ENCODE data around the gene CACNB4. TPM values are rescaled to one million over a fixed set of nuclear protein-coding genes. Genes with fewer than 3 reads are reported as not detected.

Gene CACNB4
- total RNA-seq, 1 experiment from 2014 or later = 2.0 TPM

- Histone ChIP-seq H3K9me3 (ENCODE audit: control insufficient read depth in 1 of 2, insufficient read depth in 1 of 2, low read depth in 1 of 2, low read length in 2 of 2) (no peaks in the 10 kb centered on the region), H3K4me3 (replicated peaks in 1 of 2; ENCODE audit: low read depth in 1 of 2, low read length in 2 of 2) (no peak overlapping the region), H3K36me3 (ENCODE audit: control insufficient read depth in 1 of 2, insufficient read depth in 2 of 2, low read length in 2 of 2) (no peaks in the 10 kb centered on the region), H3K27ac (ENCODE audit: low read depth, low read length) (no peak overlapping the region), H2AFZ (ENCODE audit: low read depth, low read length, poor library complexity, severe bottlenecking) (no peak overlapping the region), H3K4me2 (ENCODE audit: low read length) (no peak overlapping the region), H3K27me3 (ENCODE audit: insufficient read depth, low read length) (no peaks in the 10 kb centered on the region), H4K20me1 (ENCODE audit: insufficient read depth) (no peaks in the 10 kb centered on the region), H3K9me2 (ENCODE audit: insufficient read depth) (no peaks in the 10 kb centered on the region), H3K79me2 (ENCODE audit: insufficient read depth, low read length) (no peaks in the 10 kb centered on the region), H3K4me1 (ENCODE audit: control insufficient read depth in 1 of 2, insufficient read depth in 2 of 2, low read length in 2 of 2) (peaks cover 0 to 6% of the 10 kb centered on the region in 2 experiments; a peak in 1 of 4 replicates), H3K9ac (ENCODE audit: low read length) (no peak overlapping the region)
- no peak for ATAC-seq
- ChIA-PET RAD21 (ENCODE audit: low non-redundant PET in 1 of 2, low total read pairs in 2 of 2, uncharacterized antibody in 2 of 2, unreplicated experiment in 2 of 2) (no interaction called here), CTCF (no interaction called here), POLR2A (no interaction called here)
- BruUV-seq (replicated peaks) = no TSS peak
- no peak for DNase-seq (ENCODE audit: low read depth, low spot score)
- intact Hi-C loops (cut with micrococcal nuclease) = no loop called here
- TF ChIP-seq REST (IDR thresholded peaks at IDR 0.05; ENCODE audit: low read depth) (no peak), CBX3 (IDR thresholded peaks at IDR 0.05; ENCODE audit: low read depth) (no peak), SIN3A (IDR thresholded peaks at IDR 0.05; ENCODE audit: low read depth) (no peak), ZNF274 (IDR thresholded peaks at IDR 0.05; ENCODE audit: low read depth, low read length) (no peak), EZH2 (IDR thresholded peaks at IDR 0.05) (no peak), POLR2A (IDR thresholded peaks at IDR 0.05; ENCODE audit: borderline replicate concordance, extremely low read depth, insufficient read depth, insufficient read length) (no peak), ATF3 (IDR thresholded peaks at IDR 0.05) (no peak), YY1 (IDR thresholded peaks at IDR 0.05; ENCODE audit: extremely low read depth, insufficient replicate concordance, low read depth, low read length) (no peak), EZH2phosphoT487 (IDR thresholded peaks at IDR 0.05; ENCODE audit: borderline replicate concordance) (no peak), ZBTB33 (IDR thresholded peaks at IDR 0.05; ENCODE audit: extremely low read depth, insufficient replicate concordance, low read length) (no peak)
Measured at GRCh38 chr2:152103271-152103670, 4.4 kb upstream of the CACNB4 start.

Measured in HCT116 (cell line).